Hippocampal formation (tissue), 2 donors: ENCODE data around the gene PIGC.
A peak's percentile ranks its signal among the peaks of the same experiment; 100 is the strongest.

Source experiments
- DNase-seq, 2 donors: peaks; one replicate each; lab custom pipeline; 2025; lab: John Stamatoyannopoulos, UW

The PIGC gene

DNA sequence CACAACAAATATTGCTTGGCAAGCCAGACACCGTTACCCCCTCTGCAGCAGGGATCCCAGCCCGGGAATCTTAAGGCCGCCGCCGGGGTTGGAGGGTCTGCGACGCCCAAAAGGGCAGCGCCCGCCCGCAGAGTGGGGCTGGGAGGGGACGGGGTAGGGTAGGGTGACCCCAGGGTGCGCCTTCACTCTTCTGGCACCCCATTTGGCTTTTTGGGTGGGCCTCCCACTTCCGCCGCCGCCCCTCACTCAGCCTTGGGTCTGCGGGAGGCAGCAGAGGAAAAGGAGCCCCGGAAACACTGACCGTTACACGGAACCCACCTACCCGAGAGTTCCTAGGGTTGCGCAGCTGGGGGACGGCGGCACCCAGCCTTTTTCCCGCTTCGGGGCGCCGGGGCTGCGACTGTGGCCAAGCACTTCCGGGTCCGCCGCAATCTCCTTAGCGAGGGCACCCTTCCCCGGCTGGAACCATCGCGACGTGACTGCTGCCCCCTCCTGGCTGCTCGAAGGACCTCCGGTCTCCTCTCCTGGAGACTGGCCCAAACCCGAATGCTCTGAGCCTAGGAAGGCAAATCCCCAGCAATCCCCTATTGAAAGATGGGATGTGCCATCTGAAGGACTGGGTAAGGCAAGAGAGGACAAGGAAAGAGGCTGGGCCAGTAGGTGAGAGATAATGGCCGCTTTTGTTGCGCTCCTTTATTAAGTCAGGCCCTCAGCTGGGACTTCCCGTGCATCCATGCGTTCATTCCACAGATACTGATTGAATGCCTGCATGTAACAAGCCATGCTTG, at the start of gene PIGC:
PIGC (minus strand) TSS at position 404 of the 788 bp plus-strand sequence. CDS start 1,447 bp downstream, outside the sequence.
- DNase-seq = peak; percentile 83 to 86

DNA sequence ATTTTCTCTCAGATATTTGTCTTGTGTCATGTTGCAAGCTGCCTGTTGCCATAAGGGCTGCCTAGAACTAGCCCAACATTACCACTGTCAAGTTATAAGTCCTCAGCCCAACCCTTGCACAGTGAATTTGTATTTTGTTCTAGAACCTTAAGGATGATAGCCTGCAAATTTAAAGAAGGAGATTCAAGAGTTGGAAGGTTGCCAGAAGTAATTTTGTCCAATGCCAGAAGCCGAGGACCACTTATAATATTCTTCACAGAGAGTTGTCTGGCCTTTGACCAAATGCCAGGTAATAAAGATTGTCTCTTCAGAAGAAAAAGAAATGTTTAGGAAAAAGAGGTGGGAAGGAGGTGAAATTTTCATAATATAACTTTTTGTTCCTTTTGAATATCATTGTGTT, 48.6 kb upstream of the PIGC start:
- no peak for DNase-seq

- no peak for DNase-seq
These were observed 46.0 kb upstream of the PIGC start for GRCh38 chr1:172489847-172490246.

- DNase-seq = no peak
These were observed 44.5 kb upstream of the PIGC start for GRCh38 chr1:172488393-172488792.

GRCh38 chr1:172487550-172487949, 43.7 kb upstream of the PIGC start:
- no peak for DNase-seq

DNA sequence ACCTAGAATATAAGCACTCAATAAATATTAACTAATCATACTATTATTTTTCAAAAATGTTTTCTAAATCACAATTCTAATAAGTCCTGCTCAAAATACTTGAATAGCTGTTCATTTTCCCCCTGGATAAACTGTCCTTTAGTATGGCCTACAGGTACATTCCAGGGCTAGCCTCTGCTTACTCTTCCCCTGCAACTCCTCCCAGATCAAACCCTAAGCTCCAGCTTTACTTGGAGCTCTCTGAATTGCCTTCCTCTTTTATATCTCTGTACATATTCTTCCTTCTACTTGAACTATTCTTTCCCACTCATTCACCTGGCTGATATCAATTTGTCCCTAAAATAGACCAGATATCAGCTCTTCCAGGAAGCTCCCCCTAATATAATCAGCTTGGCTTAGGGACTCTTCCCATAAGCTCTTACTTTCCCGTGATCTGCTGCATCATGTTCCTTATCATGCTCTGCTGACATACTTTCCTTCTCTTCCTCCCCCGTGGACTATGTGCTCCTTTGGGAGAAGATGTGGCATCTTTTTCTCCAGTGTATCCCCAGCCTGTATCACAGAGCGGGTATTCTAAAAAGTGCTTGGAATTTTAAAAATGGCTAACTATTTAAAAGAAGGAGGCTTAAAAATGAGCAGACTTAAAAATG, 43.1 kb upstream of the PIGC start:
- no peak for DNase-seq

DNA sequence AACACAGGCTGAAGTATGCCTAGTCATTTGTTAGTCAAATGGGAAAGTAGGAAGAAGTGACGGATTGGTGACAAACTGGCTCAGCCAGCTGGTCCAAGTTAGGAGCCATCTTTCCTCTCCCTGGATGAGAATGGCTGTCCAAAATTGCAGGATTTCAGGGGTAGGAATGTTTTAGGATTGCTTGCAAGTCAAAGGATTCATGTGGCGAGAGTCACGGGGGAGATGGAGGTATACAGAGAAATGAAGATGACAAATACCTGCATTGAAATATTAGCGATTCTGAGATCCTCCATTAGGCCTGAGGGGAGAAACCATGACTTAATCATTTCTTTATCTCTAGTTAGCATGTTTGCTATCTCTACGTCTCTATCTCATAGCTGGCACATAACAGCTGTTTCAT, 41.8 kb upstream of the PIGC start:
- no peak for DNase-seq

DNA sequence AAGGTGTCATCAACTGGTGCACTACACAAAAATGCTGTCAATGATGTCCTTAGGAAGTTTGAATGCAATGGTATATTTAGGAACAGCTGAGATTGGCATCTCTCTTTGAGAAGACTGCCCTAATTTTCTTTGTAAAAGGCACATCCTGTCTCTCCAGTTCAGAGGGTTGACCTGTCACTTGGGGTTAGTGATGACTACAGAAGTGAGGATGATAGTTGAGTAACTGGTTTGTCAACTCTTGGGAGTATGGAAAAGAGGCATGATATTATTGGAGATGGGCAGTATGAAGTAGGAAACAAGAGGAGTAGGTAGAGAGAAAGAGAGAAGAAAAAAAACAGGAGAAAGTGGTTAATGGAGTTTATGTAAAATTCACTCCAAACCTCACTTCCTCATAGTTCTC, 40.4 kb upstream of the PIGC start:
- DNase-seq = no peak

DNA sequence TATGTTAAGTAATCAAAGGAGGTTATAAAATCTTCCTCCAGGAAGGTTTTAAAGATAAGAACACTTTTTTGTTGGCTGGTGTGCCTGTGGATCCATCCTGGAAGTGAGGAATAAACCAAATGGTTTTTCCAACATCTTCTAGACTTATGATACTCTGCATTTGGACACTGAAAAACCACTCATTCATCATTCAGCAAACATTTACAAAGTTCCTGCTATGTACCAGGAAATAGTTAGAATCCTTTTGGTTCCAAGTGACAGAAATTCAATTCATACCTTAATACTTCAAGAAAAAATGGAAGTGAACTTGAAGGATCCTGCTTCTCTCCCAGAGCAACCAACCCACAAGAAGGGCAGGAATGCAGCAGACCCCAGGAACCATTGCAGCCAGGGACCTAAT, 39.6 kb upstream of the PIGC start:
- no peak for DNase-seq

- DNase-seq = no peak
These were observed 38.2 kb upstream of the PIGC start for GRCh38 chr1:172482044-172482443.

GRCh38 chr1:172480431-172480830, 36.6 kb upstream of the PIGC start:
- no peak for DNase-seq

- DNase-seq = no peak
These were observed 34.6 kb upstream of the PIGC start for GRCh38 chr1:172478485-172478884.

DNA sequence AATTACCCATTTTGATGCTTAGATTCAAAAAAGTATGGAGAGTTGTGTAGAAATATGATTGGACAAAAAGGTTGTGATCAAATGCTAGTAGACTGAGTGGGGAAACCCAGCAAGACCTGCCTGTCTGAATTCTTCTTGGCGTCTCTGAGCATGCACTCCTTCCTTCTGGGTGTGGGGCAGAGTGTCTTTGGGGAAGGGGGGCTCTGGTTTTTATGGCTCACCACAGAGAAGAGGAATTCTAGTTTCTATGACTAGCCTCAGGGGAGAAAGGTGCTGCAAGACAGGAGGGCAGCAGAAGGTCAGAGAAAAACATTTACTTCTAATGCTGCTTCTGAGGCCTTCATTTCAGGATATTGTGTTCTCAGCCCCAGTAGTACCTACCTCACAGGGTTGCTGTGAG, 33.9 kb upstream of the PIGC start:
- DNase-seq = no peak

DNA sequence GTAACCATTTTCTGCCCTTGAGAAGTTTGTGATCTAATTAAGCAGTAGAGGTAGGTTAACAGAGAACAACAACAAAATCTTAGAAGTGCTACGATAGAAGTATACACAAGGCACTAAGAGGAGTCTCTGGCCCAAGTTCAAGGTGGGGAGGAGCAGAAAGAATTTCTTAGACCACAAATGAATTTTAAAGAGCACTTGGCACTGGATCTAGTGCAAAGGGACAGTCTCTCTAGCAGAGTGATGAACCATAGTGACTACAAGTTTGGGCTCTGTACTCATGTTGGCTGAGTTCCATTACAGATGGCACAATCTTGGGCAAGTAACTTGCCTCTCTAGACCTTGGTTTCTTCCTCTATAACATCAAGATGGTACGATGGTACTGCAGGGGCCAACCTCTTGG, 33.3 kb upstream of the PIGC start:
- DNase-seq = no peak

DNA sequence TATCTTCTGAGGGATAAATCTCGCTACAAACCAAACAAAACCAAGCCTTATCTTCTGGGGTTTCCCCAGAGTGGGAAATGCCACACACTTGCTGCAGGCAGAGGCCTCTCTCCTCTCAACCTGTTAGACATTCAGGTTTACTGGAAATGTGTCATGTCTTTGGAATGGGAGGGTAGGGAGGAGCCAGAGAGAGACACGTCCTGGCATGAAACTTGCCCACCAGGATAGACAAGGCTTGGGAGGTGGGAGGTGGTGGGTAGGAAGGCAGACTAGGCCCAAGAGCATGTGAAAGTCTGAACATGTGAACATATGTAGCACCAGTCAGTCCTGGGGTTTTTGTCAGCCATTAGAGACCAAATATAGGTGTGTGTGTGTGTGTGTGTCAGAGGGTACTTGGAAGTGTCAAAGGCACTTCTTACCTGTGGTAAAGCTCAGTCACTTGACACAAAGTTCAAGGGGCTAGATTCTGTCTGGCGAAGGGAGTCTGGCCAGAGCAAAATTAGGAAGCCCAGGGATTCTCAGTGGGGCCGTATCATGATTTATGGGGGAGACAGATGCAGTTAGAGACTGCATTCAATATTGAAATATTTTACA, 32.4 kb upstream of the PIGC start:
- DNase-seq = no peak

GRCh38 chr1:172473842-172474241, 30.0 kb upstream of the PIGC start:
- DNase-seq = no peak

DNA sequence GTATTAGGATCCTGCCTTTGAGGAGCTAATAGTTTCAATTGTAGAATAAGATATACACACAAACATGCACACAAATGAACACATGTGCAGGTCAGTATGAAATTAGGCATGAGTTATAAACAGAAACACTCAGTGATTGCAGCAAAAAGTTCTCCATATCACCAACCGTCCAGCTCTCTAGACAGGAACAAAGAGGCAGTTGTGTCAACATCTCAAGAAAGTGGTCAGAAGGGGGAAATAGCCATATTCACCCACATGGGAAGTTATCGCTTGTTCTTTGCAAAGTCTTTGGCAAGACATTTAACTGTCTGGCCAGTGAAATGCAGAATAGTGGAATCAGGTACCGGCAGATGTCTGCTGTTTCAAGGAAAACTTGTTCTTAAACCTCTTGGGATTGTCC, 29.4 kb upstream of the PIGC start:
- DNase-seq = no peak

DNA sequence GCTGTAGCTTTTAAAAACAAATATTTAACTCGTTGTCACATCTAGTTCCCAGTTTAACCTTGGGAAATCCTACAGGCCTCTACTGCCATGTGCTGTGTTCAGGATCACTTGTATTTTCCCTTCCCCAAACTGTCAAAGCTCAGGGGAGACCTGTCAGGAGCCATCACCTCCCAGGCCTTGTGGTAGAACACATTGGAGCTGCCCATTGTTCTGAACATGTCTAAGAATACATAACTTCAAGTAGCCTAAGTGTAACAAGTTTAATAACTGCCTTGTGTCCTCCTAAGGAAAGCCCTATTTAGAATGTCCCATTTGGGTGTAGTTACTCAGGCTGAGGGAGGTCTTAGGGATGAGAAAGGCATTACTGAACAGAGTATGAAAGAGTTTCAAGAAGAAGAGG, 28.6 kb upstream of the PIGC start:
- no peak for DNase-seq

- DNase-seq = no peak
These were observed 27.8 kb upstream of the PIGC start for GRCh38 chr1:172471666-172472065.

DNA sequence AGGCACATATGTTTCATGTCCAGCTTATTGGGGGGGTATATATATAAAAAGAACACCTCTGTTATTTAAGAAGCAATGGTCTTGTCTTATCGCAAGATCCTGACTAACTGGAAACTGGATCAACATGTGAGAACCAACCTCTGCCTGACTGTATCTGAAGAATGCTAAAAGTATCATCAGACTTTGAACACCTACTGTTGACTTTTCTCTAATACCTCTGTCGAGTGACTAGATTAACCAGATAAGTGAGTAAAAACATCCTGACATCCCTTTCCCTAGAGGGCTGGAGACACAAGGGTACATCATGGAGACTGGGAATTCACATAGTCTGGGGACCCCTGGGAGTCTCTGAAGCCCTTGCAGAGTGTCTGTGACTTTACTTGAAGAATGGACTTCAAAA, 26.3 kb upstream of the PIGC start:
- no peak for DNase-seq

- no peak for DNase-seq
These were observed 25.8 kb upstream of the PIGC start for GRCh38 chr1:172469717-172470116.

DNA sequence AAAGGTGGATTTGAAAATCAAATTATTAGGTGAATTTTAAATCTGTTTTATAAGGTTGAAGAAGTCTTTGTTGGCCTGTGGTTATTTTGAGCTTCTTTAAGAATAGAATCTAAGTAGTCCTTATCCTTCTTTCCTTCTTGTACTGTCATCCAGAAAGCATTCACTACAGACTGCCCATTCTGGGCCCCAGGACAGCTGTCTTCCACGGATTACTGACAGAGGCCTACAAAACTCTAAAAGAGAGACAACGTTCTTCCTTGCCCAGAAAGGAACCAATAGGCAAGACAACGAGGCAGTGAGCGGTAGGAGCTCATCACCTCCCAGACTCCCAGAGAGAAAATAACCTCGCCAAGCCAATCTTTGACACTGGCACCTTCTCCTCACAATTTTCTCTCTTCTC, 24.4 kb upstream of the PIGC start:
- no peak for DNase-seq

DNA sequence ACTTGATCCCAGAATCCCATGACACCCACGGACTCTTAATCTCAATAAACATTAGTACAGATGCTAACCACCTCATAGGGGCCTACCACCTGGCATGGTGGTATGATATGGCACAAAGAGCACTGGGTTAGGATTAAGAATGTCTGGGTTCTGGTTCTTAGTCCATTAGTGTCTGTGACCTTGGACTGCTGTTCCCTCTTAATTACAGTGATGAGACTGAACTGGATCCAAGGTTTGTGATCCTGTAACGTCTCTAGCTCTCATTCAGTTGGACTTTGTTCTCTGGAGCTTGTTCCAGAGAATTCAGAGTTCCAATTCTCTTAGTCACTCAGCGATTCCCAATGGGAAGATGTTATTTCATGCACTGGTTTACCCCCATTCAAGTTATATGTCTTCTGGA, 23.6 kb upstream of the PIGC start:
- DNase-seq = no peak
